HEK293 (cell line): Measurements from ENCODE around the gene CLN6.

Experiments
- PATZ1 ChIP-seq: fragments of 450-650 bp; formaldehyde crosslinking; IDR thresholded peaks from 2 replicates; pipeline ENCODE4 v1.5.1; 2016; ENCODE audit warnings: missing biosample characterization, missing genetic modification characterization
- SETDB1 ChIP-seq: IDR thresholded peaks from one replicate; pipeline ENCODE4 v1.6.1; 2017; ENCODE audit warnings: mild to moderate bottlenecking, low read length, moderate library complexity, mixed read lengths; ENCODE audit not compliant: insufficient read length
- SP2 ChIP-seq: fragments of 450-650 bp; formaldehyde crosslinking; IDR thresholded peaks from 2 replicates; pipeline ENCODE4 v1.5.1; 2016; ENCODE audit warnings: missing biosample characterization, missing genetic modification characterization
- ZBTB8A ChIP-seq: fragments of 450-650 bp; formaldehyde crosslinking; IDR thresholded peaks from 2 replicates; pipeline ENCODE4 v1.5.1; 2016; ENCODE audit warnings: missing biosample characterization, missing genetic modification characterization
- ZNF114 ChIP-seq: fragments of 450-650 bp; formaldehyde crosslinking; IDR thresholded peaks from 2 replicates; pipeline ENCODE4 v1.5.0; 2017; ENCODE audit warnings: missing biosample characterization, missing genetic modification characterization
- ZNF146 ChIP-seq: fragments of 450-650 bp; formaldehyde crosslinking; IDR thresholded peaks from 2 replicates; pipeline ENCODE4 v1.5.1; 2016; ENCODE audit warnings: missing biosample characterization, missing genetic modification characterization
- ZNF175 ChIP-seq: fragments of 450-650 bp; formaldehyde crosslinking; IDR thresholded peaks from 2 replicates; pipeline ENCODE4 v1.5.1; 2016; ENCODE audit warnings: missing biosample characterization, missing genetic modification characterization
- ZNF248 ChIP-seq: fragments of 450-650 bp; formaldehyde crosslinking; IDR thresholded peaks from 2 replicates; pipeline ENCODE4 v1.5.1; 2017; ENCODE audit warnings: missing biosample characterization, missing genetic modification characterization
- ZNF302 ChIP-seq: fragments of 450-650 bp; formaldehyde crosslinking; IDR thresholded peaks from 2 replicates; pipeline ENCODE4 v1.5.1; 2016; ENCODE audit warnings: missing biosample characterization, missing genetic modification characterization, low read depth
- ZNF362 ChIP-seq: fragments of 450-650 bp; formaldehyde crosslinking; IDR thresholded peaks from 2 replicates; pipeline ENCODE4 v1.5.1; 2016; ENCODE audit warnings: missing biosample characterization, missing genetic modification characterization
- TF ChIP-seq, protein P1 (sequence below): fragments of 450-650 bp; formaldehyde crosslinking; IDR thresholded peaks from 2 replicates; pipeline ENCODE4 v1.5.1; 2016; ENCODE audit warnings: missing biosample characterization, missing genetic modification characterization
- TF ChIP-seq, protein P2 (sequence below): fragments of 450-650 bp; formaldehyde crosslinking; IDR thresholded peaks from 2 replicates; pipeline ENCODE4 v1.5.1; 2016; ENCODE audit warnings: missing biosample characterization, missing genetic modification characterization, low read depth
- TF ChIP-seq, protein P3 (sequence below): fragments of 450-650 bp; formaldehyde crosslinking; IDR thresholded peaks from 2 replicates; pipeline ENCODE4 v1.5.1; 2016; ENCODE audit warnings: missing biosample characterization, missing genetic modification characterization

DNA sequence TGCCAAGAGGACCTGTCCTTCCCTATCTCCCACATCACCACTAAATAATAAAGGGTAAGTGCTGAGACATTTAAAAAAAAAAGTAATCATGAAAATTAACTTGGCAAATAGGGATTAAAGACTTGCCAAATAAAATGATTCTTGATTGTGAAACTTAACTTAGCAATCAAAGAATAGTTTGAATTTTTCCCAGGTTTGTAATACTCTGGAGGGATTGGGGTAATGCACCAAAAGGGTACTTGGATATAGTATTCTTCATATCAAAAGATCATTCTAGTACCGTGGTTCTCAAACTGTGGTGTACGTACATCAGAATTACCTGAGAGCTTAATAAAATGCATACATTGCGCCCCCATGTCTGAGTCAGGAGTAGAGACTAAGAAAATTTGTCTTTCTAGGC lies 52.9 kb downstream of the CLN6 start:
- TF ChIP-seq, protein P1, sequence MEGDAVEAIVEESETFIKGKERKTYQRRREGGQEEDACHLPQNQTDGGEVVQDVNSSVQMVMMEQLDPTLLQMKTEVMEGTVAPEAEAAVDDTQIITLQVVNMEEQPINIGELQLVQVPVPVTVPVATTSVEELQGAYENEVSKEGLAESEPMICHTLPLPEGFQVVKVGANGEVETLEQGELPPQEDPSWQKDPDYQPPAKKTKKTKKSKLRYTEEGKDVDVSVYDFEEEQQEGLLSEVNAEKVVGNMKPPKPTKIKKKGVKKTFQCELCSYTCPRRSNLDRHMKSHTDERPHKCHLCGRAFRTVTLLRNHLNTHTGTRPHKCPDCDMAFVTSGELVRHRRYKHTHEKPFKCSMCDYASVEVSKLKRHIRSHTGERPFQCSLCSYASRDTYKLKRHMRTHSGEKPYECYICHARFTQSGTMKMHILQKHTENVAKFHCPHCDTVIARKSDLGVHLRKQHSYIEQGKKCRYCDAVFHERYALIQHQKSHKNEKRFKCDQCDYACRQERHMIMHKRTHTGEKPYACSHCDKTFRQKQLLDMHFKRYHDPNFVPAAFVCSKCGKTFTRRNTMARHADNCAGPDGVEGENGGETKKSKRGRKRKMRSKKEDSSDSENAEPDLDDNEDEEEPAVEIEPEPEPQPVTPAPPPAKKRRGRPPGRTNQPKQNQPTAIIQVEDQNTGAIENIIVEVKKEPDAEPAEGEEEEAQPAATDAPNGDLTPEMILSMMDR (tag by site-specific recombination), result no peak
- TF ChIP-seq ZNF114 (no peak), ZNF175 (tag by site-specific recombination) (no peak), PATZ1 (no peak), ZBTB8A (tag by site-specific recombination) (no peak), ZNF146 (tag by site-specific recombination) (no peak), SETDB1 (no peak), SP2 (tag by site-specific recombination) (no peak), ZNF362 (tag by site-specific recombination) (no peak), ZNF248 (no peak), ZNF302 (tag by site-specific recombination) (no peak)
- TF ChIP-seq, protein P2, sequence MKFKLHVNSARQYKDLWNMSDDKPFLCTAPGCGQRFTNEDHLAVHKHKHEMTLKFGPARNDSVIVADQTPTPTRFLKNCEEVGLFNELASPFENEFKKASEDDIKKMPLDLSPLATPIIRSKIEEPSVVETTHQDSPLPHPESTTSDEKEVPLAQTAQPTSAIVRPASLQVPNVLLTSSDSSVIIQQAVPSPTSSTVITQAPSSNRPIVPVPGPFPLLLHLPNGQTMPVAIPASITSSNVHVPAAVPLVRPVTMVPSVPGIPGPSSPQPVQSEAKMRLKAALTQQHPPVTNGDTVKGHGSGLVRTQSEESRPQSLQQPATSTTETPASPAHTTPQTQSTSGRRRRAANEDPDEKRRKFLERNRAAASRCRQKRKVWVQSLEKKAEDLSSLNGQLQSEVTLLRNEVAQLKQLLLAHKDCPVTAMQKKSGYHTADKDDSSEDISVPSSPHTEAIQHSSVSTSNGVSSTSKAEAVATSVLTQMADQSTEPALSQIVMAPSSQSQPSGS (tag by site-specific recombination), result no peak
- TF ChIP-seq, protein P3, sequence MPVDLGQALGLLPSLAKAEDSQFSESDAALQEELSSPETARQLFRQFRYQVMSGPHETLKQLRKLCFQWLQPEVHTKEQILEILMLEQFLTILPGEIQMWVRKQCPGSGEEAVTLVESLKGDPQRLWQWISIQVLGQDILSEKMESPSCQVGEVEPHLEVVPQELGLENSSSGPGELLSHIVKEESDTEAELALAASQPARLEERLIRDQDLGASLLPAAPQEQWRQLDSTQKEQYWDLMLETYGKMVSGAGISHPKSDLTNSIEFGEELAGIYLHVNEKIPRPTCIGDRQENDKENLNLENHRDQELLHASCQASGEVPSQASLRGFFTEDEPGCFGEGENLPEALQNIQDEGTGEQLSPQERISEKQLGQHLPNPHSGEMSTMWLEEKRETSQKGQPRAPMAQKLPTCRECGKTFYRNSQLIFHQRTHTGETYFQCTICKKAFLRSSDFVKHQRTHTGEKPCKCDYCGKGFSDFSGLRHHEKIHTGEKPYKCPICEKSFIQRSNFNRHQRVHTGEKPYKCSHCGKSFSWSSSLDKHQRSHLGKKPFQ (tag by site-specific recombination), result no peak
